Adrenal gland (tissue), 5 donors: ENCODE data around the gene MXRA7.

Source experiments
- POLR2A ChIP-seq, 2 donors: fragments of 450-650 bp; IDR thresholded peaks; one replicate each; pipeline ENCODE4 v1.6.1; 2017; ENCODE audit warnings: antibody characterized with exemption in 2 of 2, mild to moderate bottlenecking in 2 of 2, moderate library complexity in 1 of 2
- TF ChIP-seq, protein P1 (sequence below), 6 experiments: fragments of 450-650 bp in 4 of 6; fragments of 200-600 bp in 2 of 6; sonication (generic) in 1 of 6; IDR thresholded peaks; 1 replicate in 5 of 6; 2 replicates in 1 of 6; pipeline versions ENCODE4 v1.5.1 to v1.8.0; 2016 to 2021; ENCODE audit warnings: antibody characterized with exemption in 6 of 6, mild to moderate bottlenecking in 2 of 6, moderate library complexity in 1 of 6
- donor health status: DM: no; HTN: no; CAD: no.

DNA sequence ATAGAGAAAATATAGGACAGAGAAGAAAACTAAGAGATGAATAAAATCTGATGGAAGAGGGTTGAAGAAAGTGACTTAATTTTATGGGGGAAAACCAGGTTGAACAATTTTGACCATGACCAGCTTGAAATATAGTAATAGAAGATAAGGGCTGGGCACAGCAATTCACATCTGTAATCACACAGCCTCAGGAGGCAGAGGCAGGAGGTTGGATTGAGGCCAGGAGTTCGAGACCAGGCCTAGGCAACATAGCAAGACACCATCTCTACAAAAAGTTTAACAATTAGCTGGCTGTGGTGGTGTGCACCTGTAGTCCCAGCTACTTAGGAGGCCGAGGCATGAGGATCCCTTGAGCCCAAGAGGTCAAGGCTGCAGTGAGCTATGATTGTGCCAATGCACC lies 8.7 kb downstream of the MXRA7 start:
- TF ChIP-seq, protein P1, sequence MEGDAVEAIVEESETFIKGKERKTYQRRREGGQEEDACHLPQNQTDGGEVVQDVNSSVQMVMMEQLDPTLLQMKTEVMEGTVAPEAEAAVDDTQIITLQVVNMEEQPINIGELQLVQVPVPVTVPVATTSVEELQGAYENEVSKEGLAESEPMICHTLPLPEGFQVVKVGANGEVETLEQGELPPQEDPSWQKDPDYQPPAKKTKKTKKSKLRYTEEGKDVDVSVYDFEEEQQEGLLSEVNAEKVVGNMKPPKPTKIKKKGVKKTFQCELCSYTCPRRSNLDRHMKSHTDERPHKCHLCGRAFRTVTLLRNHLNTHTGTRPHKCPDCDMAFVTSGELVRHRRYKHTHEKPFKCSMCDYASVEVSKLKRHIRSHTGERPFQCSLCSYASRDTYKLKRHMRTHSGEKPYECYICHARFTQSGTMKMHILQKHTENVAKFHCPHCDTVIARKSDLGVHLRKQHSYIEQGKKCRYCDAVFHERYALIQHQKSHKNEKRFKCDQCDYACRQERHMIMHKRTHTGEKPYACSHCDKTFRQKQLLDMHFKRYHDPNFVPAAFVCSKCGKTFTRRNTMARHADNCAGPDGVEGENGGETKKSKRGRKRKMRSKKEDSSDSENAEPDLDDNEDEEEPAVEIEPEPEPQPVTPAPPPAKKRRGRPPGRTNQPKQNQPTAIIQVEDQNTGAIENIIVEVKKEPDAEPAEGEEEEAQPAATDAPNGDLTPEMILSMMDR (IDR thresholded peaks at IDR 0.05) = no peak
- no peak for TF ChIP-seq POLR2A (IDR thresholded peaks at IDR 0.05)
